ENCODE data around the gene CATSPERD.

CATSPERD gene

DNA sequence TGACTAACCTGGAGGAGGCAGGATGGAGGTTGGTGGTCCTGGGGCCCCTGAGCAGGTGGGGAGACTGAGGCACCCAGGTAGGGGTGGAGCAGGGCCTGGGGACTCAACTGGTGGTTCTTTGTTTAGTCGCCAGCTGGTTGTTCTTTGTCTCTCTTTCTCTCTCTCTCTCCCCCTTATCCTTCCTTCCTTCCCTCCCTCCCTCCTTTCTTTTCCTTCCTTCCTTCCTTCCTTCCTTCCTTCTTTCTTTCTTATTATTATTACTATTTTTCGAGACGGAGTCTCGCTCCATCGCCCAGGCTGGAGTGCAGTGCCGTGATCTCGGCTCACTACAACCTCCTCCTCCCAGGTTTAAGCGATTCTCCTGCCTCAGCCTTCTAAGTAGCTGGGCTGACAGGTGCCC, 77.8 kb downstream of the CATSPERD start:
- Histone ChIP-seq H3K18ac (ENCODE audit: low read length) (no peak overlapping the region), H2BK5ac (ENCODE audit: low read depth, low read length, poor library complexity) (no peak overlapping the region), H3K36me3 (ENCODE audit: control insufficient read depth in 1 of 2, insufficient read depth in 2 of 2, low read length in 2 of 2) (no peaks in the 10 kb centered on the region), H3K4ac (ENCODE audit: low read depth, low read length) (no peak overlapping the region), H2AK5ac (ENCODE audit: low read length) (no peak overlapping the region), H3K4me3 (ENCODE audit: low read depth, low read length) (no peak overlapping the region), H4K8ac (ENCODE audit: low read depth, low read length) (no peak overlapping the region), H4K91ac (ENCODE audit: low read depth, low read length) (no peak overlapping the region), H3K79me2 (ENCODE audit: control insufficient read depth, insufficient read depth, low read length, poor library complexity) (no peaks in the 10 kb centered on the region), H3K9ac (ENCODE audit: low read length) (no peak overlapping the region), H3K27ac (ENCODE audit: low read depth, low read length) (no peak overlapping the region), H3K4me2 (ENCODE audit: low read length) (no peak overlapping the region), H3K23ac (ENCODE audit: low read length) (no peak overlapping the region), H2AFZ (ENCODE audit: insufficient read depth, low read length, poor library complexity) (no peak overlapping the region), H2BK120ac (ENCODE audit: insufficient read depth, low read length, poor library complexity) (no peak overlapping the region), H2BK12ac (ENCODE audit: low read length) (no peak overlapping the region), H3K4me1 (ENCODE audit: control insufficient read depth in 1 of 2, insufficient read depth in 2 of 2, low read length in 2 of 2) (no peaks in the 10 kb centered on the region), H3K27me3 (ENCODE audit: insufficient read depth, low read length) (no peaks in the 10 kb centered on the region), H3K79me1 (ENCODE audit: low read length) (no peaks in the 10 kb centered on the region), H4K12ac (ENCODE audit: low read depth, low read length) (no peak overlapping the region), H3K14ac (ENCODE audit: low read length) (no peak overlapping the region), H3K9me3 (ENCODE audit: insufficient read depth, low read depth, low read length) (peaks cover 3% of the 10 kb centered on the region)
- no peak for DNase-seq
- WGBS (ENCODE audit: extremely low coverage, insufficient coverage, insufficient read length): 100% methylated on average over 2 of the region's 8 CpGs

DNA sequence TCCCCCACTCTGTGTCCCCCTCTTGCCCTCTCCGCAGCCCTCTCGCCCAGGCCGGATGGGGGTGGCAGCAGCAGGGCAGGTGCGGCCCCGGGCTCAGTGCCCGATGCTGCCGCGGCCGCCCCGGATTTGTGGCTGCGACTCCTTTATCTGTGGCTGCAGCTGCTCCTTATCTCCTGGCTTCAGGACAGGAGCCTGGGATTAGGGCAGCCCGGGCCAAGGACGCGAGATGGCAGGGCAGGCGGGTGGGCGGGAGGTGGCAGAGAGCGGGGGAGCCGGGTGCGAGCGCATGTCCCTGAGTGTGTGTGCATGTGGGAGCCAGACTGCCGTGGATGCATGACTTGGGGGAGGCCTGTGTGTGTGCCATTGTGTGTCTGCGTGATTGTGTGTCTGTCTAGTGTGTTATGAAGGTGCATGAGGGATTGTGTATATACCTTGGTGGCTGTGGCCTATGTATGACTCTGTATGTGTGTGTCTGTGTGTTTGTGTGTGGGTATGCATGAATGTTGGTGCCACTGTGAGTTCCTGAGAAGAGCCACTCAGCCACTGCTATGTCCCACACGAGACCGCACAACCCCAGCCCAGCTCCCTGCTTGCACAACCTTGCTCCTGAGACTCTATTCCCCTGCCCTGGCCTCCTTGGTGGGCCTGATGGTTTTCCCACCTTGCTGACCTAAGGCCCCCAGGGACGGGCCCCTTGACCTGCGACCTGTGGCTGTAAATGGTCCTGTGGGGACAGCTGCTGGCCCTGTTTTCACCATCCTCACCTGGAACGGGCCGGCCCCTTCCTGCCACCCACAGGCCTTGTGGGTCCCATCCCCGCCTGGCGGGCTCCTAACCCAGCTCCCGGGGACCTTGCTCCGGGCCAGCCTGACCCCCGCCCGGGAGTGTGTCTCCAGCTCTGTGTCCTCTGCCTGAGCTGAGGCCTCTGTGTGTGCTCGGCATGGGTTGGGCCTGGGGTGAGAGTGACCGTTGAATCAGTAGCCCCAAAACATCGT, 79.1 kb downstream of the CATSPERD start:
- Histone ChIP-seq H3K27ac (ENCODE audit: low read depth, low read length) (no peak overlapping the region), H3K79me1 (ENCODE audit: low read length) (no peaks in the 10 kb centered on the region), H3K9me3 (ENCODE audit: insufficient read depth, low read depth, low read length) (peaks cover 3% of the 10 kb centered on the region), H3K4ac (ENCODE audit: low read depth, low read length) (no peak overlapping the region), H3K79me2 (ENCODE audit: control insufficient read depth, insufficient read depth, low read length, poor library complexity) (no peaks in the 10 kb centered on the region), H4K12ac (ENCODE audit: low read depth, low read length) (no peak overlapping the region), H2AK5ac (ENCODE audit: low read length) (no peak overlapping the region), H2AFZ (ENCODE audit: insufficient read depth, low read length, poor library complexity) (no peak overlapping the region), H3K27me3 (ENCODE audit: insufficient read depth, low read length) (no peaks in the 10 kb centered on the region), H3K4me3 (ENCODE audit: low read depth, low read length) (no peak overlapping the region), H3K4me1 (ENCODE audit: control insufficient read depth in 1 of 2, insufficient read depth in 2 of 2, low read length in 2 of 2) (peaks cover 5% of the 10 kb centered on the region in 2 experiments), H2BK12ac (ENCODE audit: low read length) (no peak overlapping the region), H2BK120ac (ENCODE audit: insufficient read depth, low read length, poor library complexity) (no peak overlapping the region), H3K14ac (ENCODE audit: low read length) (no peak overlapping the region), H3K23ac (ENCODE audit: low read length) (no peak overlapping the region), H3K9ac (ENCODE audit: low read length) (no peak overlapping the region), H3K4me2 (ENCODE audit: low read length) (no peak overlapping the region), H3K36me3 (ENCODE audit: control insufficient read depth in 1 of 2, insufficient read depth in 2 of 2, low read length in 2 of 2) (no peaks in the 10 kb centered on the region), H4K91ac (ENCODE audit: low read depth, low read length) (no peak overlapping the region), H2BK5ac (ENCODE audit: low read depth, low read length, poor library complexity) (no peak overlapping the region), H3K18ac (ENCODE audit: low read length) (no peak overlapping the region), H4K8ac (ENCODE audit: low read depth, low read length) (no peak overlapping the region)
- no CpG with 5 or more reads among the region's 37 CpGs for WGBS (ENCODE audit: extremely low coverage, insufficient coverage, insufficient read length)
- DNase-seq: no peak

DNA sequence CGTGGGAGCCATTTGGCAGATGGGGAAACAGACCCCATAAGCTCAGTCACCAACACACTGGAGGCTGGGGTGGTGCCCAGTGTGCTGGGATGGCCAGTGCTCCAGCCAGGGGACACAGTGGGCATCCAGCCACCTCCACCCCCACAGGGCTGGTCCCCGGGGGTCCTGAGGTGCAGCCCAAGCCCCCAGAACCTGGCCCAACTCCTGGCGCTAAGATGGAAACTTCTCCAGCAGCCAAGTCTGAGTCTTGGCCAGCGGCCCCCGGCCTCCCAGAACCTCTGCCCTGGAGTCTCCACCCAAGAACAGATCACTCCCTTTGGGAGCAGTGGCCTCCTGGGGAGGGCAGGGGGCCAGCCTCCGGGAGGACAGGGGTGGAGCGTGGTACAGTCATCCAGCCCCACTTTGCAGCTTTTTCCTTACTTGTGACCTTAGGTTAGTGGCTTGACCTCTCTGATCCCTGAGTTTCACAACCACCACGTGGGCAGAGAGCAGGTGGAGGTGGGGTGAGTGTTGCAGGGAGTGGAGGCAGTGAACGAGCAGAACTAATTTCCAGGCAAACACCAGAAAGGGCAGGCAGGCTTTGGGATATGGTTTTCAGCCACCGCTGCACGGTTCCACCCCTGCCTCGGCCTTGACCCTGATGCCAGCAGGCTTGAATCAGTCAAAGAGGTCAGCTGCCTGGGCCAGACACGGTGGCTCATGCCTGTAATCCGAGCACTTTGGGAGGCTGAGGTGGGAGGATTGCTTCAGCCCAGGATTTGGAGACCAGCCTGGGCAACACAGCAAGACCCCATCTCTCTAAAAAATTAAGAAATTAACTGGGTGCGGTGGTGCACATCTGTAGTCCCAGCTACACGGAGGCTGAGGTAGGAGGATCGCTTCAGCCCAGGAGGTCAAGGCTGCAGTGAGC, 80.2 kb downstream of the CATSPERD start:
- Histone ChIP-seq H3K4ac (ENCODE audit: low read depth, low read length) (no peak overlapping the region), H3K4me2 (ENCODE audit: low read length) (no peak overlapping the region), H3K14ac (ENCODE audit: low read length) (no peak overlapping the region), H3K36me3 (ENCODE audit: control insufficient read depth in 1 of 2, insufficient read depth in 2 of 2, low read length in 2 of 2) (no peaks in the 10 kb centered on the region), H3K9me3 (ENCODE audit: insufficient read depth, low read depth, low read length) (peaks cover 3% of the 10 kb centered on the region), H3K9ac (ENCODE audit: low read length) (no peak overlapping the region), H3K27ac (ENCODE audit: low read depth, low read length) (no peak overlapping the region), H3K79me2 (ENCODE audit: control insufficient read depth, insufficient read depth, low read length, poor library complexity) (no peaks in the 10 kb centered on the region), H3K4me1 (ENCODE audit: control insufficient read depth in 1 of 2, insufficient read depth in 2 of 2, low read length in 2 of 2) (peaks cover 5 to 6% of the 10 kb centered on the region in 2 experiments), H3K79me1 (ENCODE audit: low read length) (no peaks in the 10 kb centered on the region), H3K18ac (ENCODE audit: low read length) (no peak overlapping the region), H4K12ac (ENCODE audit: low read depth, low read length) (no peak overlapping the region), H4K8ac (ENCODE audit: low read depth, low read length) (no peak overlapping the region), H3K4me3 (ENCODE audit: low read depth, low read length) (no peak overlapping the region), H3K27me3 (ENCODE audit: insufficient read depth, low read length) (peaks cover 4% of the 10 kb centered on the region), H2BK5ac (ENCODE audit: low read depth, low read length, poor library complexity) (no peak overlapping the region), H3K23ac (ENCODE audit: low read length) (no peak overlapping the region), H2AK5ac (ENCODE audit: low read length) (no peak overlapping the region), H2BK120ac (ENCODE audit: insufficient read depth, low read length, poor library complexity) (no peak overlapping the region), H2AFZ (ENCODE audit: insufficient read depth, low read length, poor library complexity) (no peak overlapping the region), H2BK12ac (ENCODE audit: low read length) (no peak overlapping the region), H4K91ac (ENCODE audit: low read depth, low read length) (no peak overlapping the region)
- DNase-seq: no peak
- WGBS (ENCODE audit: extremely low coverage, insufficient coverage, insufficient read length): no CpG with 5 or more reads among the region's 17 CpGs

DNA sequence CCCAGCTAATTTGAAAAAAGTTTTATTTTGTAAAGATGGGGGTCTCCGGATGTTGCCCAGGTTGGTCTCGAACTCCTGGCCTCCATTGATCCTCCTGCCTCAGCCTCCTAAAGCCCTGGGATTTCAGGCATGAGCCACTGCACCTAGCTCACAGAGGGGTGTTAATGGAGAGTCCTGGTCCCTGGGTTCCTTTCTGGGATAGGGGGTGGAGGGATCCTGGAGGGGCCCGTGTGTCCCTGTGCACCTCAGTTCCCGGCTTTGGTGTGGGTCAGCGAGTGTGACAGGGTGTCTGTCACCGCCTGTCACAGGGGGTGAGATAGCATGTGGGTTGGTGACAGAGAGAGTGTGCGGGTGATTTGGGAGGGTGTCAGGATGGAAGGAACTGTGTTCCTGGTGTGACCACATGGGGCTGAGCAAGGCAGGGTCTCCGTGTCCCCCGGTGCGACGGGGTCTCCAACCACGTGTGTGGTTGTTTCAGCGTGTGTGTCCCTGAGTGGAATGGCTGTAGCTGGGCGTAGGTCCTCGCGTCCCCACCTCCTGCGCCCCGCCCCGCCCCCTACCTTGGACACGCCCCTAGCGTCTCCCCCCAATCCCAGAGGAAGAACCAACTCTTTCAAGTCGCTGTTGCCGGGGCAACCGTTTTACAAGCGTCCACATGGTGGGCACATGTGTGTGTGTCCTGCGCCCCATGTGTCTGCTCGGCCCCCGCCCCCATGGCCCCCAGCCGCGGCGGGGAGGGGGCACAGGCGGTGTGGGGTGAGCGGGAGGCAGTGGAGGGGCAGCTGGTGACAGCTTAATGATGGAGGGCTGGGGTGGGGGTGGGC, 81.6 kb downstream of the CATSPERD start:
- H3K27me3 ChIP-seq (ENCODE audit: insufficient read depth, low read length): peaks cover 5% of the 10 kb centered on the region
- no peak overlapping the region for H2BK12ac ChIP-seq (ENCODE audit: low read length)
- H4K91ac ChIP-seq (ENCODE audit: low read depth, low read length): no peak overlapping the region
- H3K79me1 ChIP-seq (ENCODE audit: low read length): no peaks in the 10 kb centered on the region
- H3K79me2 ChIP-seq (ENCODE audit: control insufficient read depth, insufficient read depth, low read length, poor library complexity): no peaks in the 10 kb centered on the region
- H3K4me3 ChIP-seq (ENCODE audit: low read depth, low read length): no peak overlapping the region
- no peak overlapping the region for H3K23ac ChIP-seq (ENCODE audit: low read length)
- no peak for DNase-seq
- H4K12ac ChIP-seq (ENCODE audit: low read depth, low read length): no peak overlapping the region
- no peaks in the 10 kb centered on the region for H3K36me3 ChIP-seq (ENCODE audit: control insufficient read depth in 1 of 2, insufficient read depth in 2 of 2, low read length in 2 of 2)
- no peak overlapping the region for H3K27ac ChIP-seq (ENCODE audit: low read depth, low read length)
- peaks cover 5 to 7% of the 10 kb centered on the region in 2 experiments for H3K4me1 ChIP-seq (ENCODE audit: control insufficient read depth in 1 of 2, insufficient read depth in 2 of 2, low read length in 2 of 2)
- peaks cover 3% of the 10 kb centered on the region for H3K9me3 ChIP-seq (ENCODE audit: insufficient read depth, low read depth, low read length)
- H2BK5ac ChIP-seq (ENCODE audit: low read depth, low read length, poor library complexity): no peak overlapping the region
- H3K9ac ChIP-seq (ENCODE audit: low read length): no peak overlapping the region
- no peak overlapping the region for H3K14ac ChIP-seq (ENCODE audit: low read length)
- no peak overlapping the region for H3K18ac ChIP-seq (ENCODE audit: low read length)
- no peak overlapping the region for H2AFZ ChIP-seq (ENCODE audit: insufficient read depth, low read length, poor library complexity)
- WGBS (ENCODE audit: extremely low coverage, insufficient coverage, insufficient read length): no CpG with 5 or more reads among the region's 33 CpGs
- H2AK5ac ChIP-seq (ENCODE audit: low read length): no peak overlapping the region
- H2BK120ac ChIP-seq (ENCODE audit: insufficient read depth, low read length, poor library complexity): no peak overlapping the region
- H3K4ac ChIP-seq (ENCODE audit: low read depth, low read length): no peak overlapping the region
- no peak overlapping the region for H3K4me2 ChIP-seq (ENCODE audit: low read length)
- no peak overlapping the region for H4K8ac ChIP-seq (ENCODE audit: low read depth, low read length)

Data from trophoblast cell (in vitro differentiated cells and primary cell).